ENCODE data around the gene CCDC24.

DNA sequence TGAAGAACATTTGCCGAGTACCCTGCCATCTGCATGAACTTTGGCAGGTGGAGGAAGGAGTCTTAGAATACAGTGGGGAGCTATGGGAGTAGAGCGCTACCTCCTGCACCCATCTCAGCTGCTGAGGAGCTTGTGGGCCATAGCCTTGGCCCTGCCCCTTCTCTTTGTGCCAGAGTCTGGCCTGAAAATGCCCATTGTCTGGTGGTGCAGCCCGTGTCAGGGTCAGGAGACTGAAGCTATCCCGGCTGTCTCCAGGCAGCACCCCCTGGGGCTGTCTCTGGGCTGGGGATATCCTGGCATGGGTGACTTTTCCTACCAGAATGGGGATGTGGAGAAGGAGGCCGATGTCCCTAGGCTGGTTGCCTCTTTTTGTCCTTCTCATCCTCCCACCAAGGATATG lies 37.4 kb upstream of the CCDC24 start:
- TF ChIP-seq, protein P1, sequence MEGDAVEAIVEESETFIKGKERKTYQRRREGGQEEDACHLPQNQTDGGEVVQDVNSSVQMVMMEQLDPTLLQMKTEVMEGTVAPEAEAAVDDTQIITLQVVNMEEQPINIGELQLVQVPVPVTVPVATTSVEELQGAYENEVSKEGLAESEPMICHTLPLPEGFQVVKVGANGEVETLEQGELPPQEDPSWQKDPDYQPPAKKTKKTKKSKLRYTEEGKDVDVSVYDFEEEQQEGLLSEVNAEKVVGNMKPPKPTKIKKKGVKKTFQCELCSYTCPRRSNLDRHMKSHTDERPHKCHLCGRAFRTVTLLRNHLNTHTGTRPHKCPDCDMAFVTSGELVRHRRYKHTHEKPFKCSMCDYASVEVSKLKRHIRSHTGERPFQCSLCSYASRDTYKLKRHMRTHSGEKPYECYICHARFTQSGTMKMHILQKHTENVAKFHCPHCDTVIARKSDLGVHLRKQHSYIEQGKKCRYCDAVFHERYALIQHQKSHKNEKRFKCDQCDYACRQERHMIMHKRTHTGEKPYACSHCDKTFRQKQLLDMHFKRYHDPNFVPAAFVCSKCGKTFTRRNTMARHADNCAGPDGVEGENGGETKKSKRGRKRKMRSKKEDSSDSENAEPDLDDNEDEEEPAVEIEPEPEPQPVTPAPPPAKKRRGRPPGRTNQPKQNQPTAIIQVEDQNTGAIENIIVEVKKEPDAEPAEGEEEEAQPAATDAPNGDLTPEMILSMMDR (IDR thresholded peaks at IDR 0.05), result no peak
- TF ChIP-seq POLR2AphosphoS5 (IDR thresholded peaks at IDR 0.05), result no peak
